ENCODE measurements around the gene CBFA2T2.
A peak's percentile ranks its signal among the peaks of the same experiment; 100 is the strongest.
"Not testable (repeated sequence)": the region's sequence is repeated elsewhere in the genome, so short reads cannot be mapped to it uniquely, and the experiment has no call there.

Gene CBFA2T2

DNA sequence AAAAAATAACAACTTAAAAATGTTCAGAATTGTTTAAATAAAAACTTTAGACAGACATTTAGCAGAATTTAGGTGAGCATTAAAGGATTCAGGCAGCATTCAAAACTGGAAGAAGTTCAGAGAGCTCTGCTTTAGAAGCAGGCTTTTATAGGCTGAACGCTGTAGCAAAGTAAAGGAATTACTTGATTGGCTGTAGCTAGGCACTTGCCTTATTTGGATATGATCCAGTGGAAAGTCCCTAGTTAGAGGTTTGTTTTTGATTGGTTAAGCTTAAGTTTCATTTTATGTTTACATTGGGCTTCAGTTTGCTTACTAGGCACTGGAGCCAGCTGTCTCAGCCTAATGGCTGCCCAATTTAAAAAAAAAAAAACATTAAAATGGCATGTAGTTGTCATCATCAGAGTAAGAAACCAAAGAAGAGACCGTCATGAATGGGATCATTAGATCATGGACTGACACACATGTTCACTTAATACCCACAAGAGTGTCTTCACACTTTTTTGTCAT lies 65.1 kb downstream of the CBFA2T2 start:
- no peak for TF ChIP-seq CTCF (conservative IDR thresholded peaks at IDR 0.05; ENCODE audit: low read depth, low read length)
- DNase-seq (ENCODE audit: low read depth): peak; percentile 98

GRCh38 chr20:33555755-33556154 lies 65.9 kb downstream of the CBFA2T2 start:
- no peak for TF ChIP-seq CTCF (conservative IDR thresholded peaks at IDR 0.05; ENCODE audit: low read depth, low read length)
- no peak for DNase-seq (ENCODE audit: low read depth)
- H3K4me3 ChIP-seq (ENCODE audit: low read depth, low read length): no peak overlapping the region

More for the DNA sequence above, 65.1 kb downstream of the CBFA2T2 start:
- H3K4me3 ChIP-seq (ENCODE audit: low read depth, low read length): no peak overlapping the region

GRCh38 chr20:33556246-33556645 lies 66.3 kb downstream of the CBFA2T2 start:
- no peak overlapping the region for H3K4me3 ChIP-seq (ENCODE audit: low read depth, low read length)
- no peak for TF ChIP-seq CTCF (conservative IDR thresholded peaks at IDR 0.05; ENCODE audit: low read depth, low read length)
- DNase-seq (ENCODE audit: low read depth): no peak

DNA sequence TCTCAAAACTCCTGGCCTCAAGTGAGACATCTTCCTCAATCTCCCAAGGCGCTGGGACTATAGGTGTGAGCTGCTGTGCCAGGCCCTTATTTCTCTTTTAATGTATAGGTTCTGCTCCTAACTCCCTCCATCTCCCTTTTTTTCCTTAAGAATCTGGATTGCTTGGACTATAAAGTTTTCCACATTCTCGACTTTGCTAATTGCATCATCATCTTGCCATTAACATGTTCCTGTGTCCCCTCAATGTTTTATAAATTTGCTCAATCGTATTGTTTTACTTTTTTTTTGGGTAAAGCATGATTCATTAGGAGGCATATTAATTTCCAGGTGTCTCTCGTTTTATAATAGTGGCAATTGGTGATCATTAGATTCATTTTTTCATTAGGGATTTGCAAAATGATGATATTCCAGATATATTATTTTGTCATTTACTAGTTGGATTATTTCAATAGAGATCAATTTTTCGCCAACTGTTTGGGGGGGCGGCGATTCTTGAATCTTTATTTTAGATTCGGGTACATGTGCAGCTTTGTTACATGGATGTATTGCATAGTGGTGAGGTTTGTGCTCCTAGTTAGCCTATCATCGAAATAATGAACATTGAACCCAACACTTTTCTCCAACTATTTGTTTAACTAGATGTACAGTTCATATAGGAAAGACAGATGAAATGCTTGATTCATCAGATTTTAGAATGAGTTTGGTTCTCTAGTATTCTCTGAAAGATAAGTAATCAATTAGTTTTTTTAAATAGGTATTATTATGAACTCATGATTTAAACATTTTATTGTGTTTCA lies 68.7 kb downstream of the CBFA2T2 start:
- no peak overlapping the region for H3K4me3 ChIP-seq (ENCODE audit: low read depth, low read length)
- no peak for TF ChIP-seq CTCF (conservative IDR thresholded peaks at IDR 0.05; ENCODE audit: low read depth, low read length)
- DNase-seq (ENCODE audit: low read depth): no peak

- H3K4me3 ChIP-seq (ENCODE audit: low read depth, low read length): no peak overlapping the region
- no peak for TF ChIP-seq CTCF (conservative IDR thresholded peaks at IDR 0.05; ENCODE audit: low read depth, low read length)
- no peak for DNase-seq (ENCODE audit: low read depth)
These were observed 69.3 kb downstream of the CBFA2T2 start for GRCh38 chr20:33559212-33559611.

GRCh38 chr20:33560026-33560425 lies 70.1 kb downstream of the CBFA2T2 start:
- no peak for TF ChIP-seq CTCF (conservative IDR thresholded peaks at IDR 0.05; ENCODE audit: low read depth, low read length)
- no peak overlapping the region for H3K4me3 ChIP-seq (ENCODE audit: low read depth, low read length)
- DNase-seq (ENCODE audit: low read depth): no peak

DNA sequence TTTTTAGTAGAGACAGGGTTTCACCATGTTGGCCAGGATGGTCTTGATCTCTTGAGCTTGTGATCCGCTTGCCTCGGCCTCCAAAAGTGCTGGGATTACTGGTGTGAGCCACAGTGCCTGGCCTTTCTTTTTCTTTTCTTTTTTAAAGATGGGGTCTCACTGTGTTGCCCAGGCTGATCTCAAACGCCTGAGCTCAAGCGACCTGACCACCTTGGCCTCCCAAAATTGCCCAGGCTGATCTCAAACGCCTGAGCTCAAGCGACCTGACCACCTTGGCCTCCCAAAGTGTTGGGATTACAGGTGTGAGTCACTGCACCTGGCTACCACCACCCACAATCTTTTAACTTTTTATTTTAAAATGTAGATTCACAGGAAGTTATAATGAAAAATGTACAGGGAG lies 71.2 kb downstream of the CBFA2T2 start:
- not testable (repeated sequence) for H3K4me3 ChIP-seq (ENCODE audit: low read depth, low read length); DNase-seq (ENCODE audit: low read depth)

Data from choroid plexus epithelial cell (primary cell).